PC-3 (cell line): Measurements from ENCODE around the gene HOXD11. TPM values are rescaled to one million over a fixed set of nuclear protein-coding genes. Genes with fewer than 3 reads are reported as not detected.

Experiments used
- ATAC-seq: fragments of 200-7000 bp; cut with Tn5 transposase; 2 replicates; pipeline ENCODE4 v1.9.1; 2020; ENCODE audit warnings: mild to moderate bottlenecking, moderate library complexity
- BruUV-seq: library from RNA; stranded (reverse); fragments of 400-500 nt; replicated peaks from 2 replicates; lab custom pipeline; 2021; lab: Mats Ljungman, UMichigan
- CTCF ChIA-PET: fragments of 300-600 bp; sonication (Branson Sonifier 250); formaldehyde crosslinking; loops from one replicate; lab custom pipeline; 2022; ENCODE audit warnings: antibody characterized with exemption; lab: Charles Lee
- POLR2A ChIA-PET: fragments of 300-600 bp; sonication (Branson Sonifier 250); formaldehyde crosslinking; loops from one replicate; lab custom pipeline; 2022; ENCODE audit warnings: antibody characterized with exemption; ENCODE audit not compliant: unreplicated experiment; lab: Charles Lee
- DNase-seq: peaks from one replicate; pipeline ENCODE4 v3.0.0-alpha.2; 2015
- H2AFZ ChIP-seq: fragments of 300-600 bp; sonication (generic); 2 replicates; pipeline ENCODE4 v1.6.0; 2016; ENCODE audit warnings: antibody characterized with exemption, low read length
- H3F3A ChIP-seq: fragments of 300-600 bp; sonication (generic); one replicate; pipeline ENCODE4 v1.6.0; 2017; ENCODE audit warnings: antibody characterized with exemption, low read length, control low read depth, mild to moderate bottlenecking; ENCODE audit not compliant: unreplicated experiment
- H3K27ac ChIP-seq: fragments of 300-600 bp; sonication (generic); 2 replicates; pipeline ENCODE4 v1.5.1; 2016; ENCODE audit warnings: mild to moderate bottlenecking, low read length
- H3K27me3 ChIP-seq: fragments of 300-600 bp; sonication (generic); 2 replicates; pipeline ENCODE4 v1.6.1; 2016; ENCODE audit warnings: low read length, mixed read lengths
- H3K36me3 ChIP-seq: fragments of 300-600 bp; sonication (generic); 2 replicates; pipeline ENCODE4 v1.6.1; 2016; ENCODE audit warnings: low read depth, mixed run types, low read length, mixed read lengths
- H3K4me1 ChIP-seq: fragments of 300-600 bp; sonication (generic); 2 replicates; pipeline ENCODE4 v1.5.1; 2016; ENCODE audit warnings: low read length; ENCODE audit not compliant: insufficient read depth
- H3K4me2 ChIP-seq: fragments of 300-600 bp; sonication (generic); 2 replicates; pipeline ENCODE4 v1.6.0; 2016; ENCODE audit warnings: low read length
- H3K4me3 ChIP-seq: fragments of 300-600 bp; sonication (generic); 2 replicates; pipeline ENCODE4 v1.5.1; 2016; ENCODE audit warnings: mild to moderate bottlenecking, low read length, mixed read lengths
- H3K79me2 ChIP-seq: fragments of 300-600 bp; sonication (generic); 2 replicates; pipeline ENCODE4 v1.6.1; 2017; ENCODE audit warnings: low read length, mixed read lengths
- H3K9ac ChIP-seq: fragments of 300-600 bp; sonication (generic); 2 replicates; pipeline ENCODE4 v1.6.0; 2016; ENCODE audit warnings: mild to moderate bottlenecking, low read length
- H3K9me2 ChIP-seq: fragments of 300-600 bp; sonication (generic); replicated peaks from 2 replicates; pipeline ENCODE4 v1.6.1; 2016; ENCODE audit warnings: mixed run types, low read length, mixed read lengths
- H3K9me3 ChIP-seq: fragments of 300-600 bp; sonication (generic); 2 replicates; pipeline ENCODE4 v1.6.1; 2016; ENCODE audit warnings: low read length, mixed read lengths
- H4K20me1 ChIP-seq: fragments of 300-600 bp; sonication (generic); 2 replicates; pipeline ENCODE4 v1.6.1; 2016; ENCODE audit warnings: low read length, mixed read lengths
- CTCF ChIP-seq: fragments of 300-600 bp; sonication (generic); conservative IDR thresholded peaks from 2 replicates; pipeline ENCODE4 v1.5.1; 2017; ENCODE audit warnings: antibody characterized with exemption, low read depth, mild to moderate bottlenecking, low read length
- EZH2 ChIP-seq: fragments of 300-600 bp; sonication (generic); IDR thresholded peaks from one replicate; pipeline ENCODE4 v1.6.1; 2017; ENCODE audit warnings: antibody characterized with exemption, mild to moderate bottlenecking, low read length; ENCODE audit not compliant: unreplicated experiment
- EZH2phosphoT487 ChIP-seq: fragments of 300-600 bp; sonication (generic); IDR thresholded peaks from 2 replicates; pipeline ENCODE4 v1.6.1; 2018; ENCODE audit warnings: mild to moderate bottlenecking, antibody characterized with exemption, low read length, borderline replicate concordance
- intact Hi-C: fragments of 100-400 bp; cut with micrococcal nuclease; formaldehyde crosslinking; loops from 2 replicates; pipeline ENCODE4 v1.9.0; 2023
- total RNA-seq: library from RNA; depleted of rRNA; stranded (reverse); fragments of >200 nt; gene quantifications from 2 replicates; pipeline ENCODE4 v1.2.3, GENCODE V29; 2014

Gene HOXD11
- total RNA-seq, 1 experiment from 2014 or later, result not detected

GRCh38 chr2:176111846-176112374 is 4.8 kb downstream of the HOXD11 start:
- H3K9me2 ChIP-seq, result no peaks in the 10 kb centered on the region
- CTCF ChIA-PET, result interaction anchor here (1.0 kb wide), 1 partner anchor 422 kb away, joined by 10 read pairs; no protein-coding TSS in a partner anchor
- H3K27ac ChIP-seq, result no peak overlapping the region
- peaks cover 3% of the 10 kb centered on the region; the same call in 1 of the 2 replicates for H3K4me1 ChIP-seq
- peaks cover 30% of the 10 kb centered on the region for H3K27me3 ChIP-seq
- no peak overlapping the region for H2AFZ ChIP-seq
- H3K4me3 ChIP-seq, result no peak overlapping the region
- H3K79me2 ChIP-seq, result no peaks in the 10 kb centered on the region
- TF ChIP-seq CTCF, result no peak
- TF ChIP-seq EZH2, result no peak
- no peak for TF ChIP-seq EZH2phosphoT487
- DNase-seq (no peak), ATAC-seq (no peak)
- no peaks in the 10 kb centered on the region for H3K9me3 ChIP-seq
- no peaks in the 10 kb centered on the region for H3F3A ChIP-seq
- H3K4me2 ChIP-seq, result no peak overlapping the region; the same call in 1 of the 2 replicates
- no peaks in the 10 kb centered on the region for H4K20me1 ChIP-seq
- no TSS peak for BruUV-seq
- intact Hi-C loops, result loop anchor here (5.0 kb wide), 2 partner anchors 700 to 1035 kb away; no protein-coding TSS in a partner anchor
- POLR2A ChIA-PET, result no interaction called here
- H3K9ac ChIP-seq, result no peak overlapping the region
- no peaks in the 10 kb centered on the region for H3K36me3 ChIP-seq

GRCh38 chr2:176112375-176113302 is 5.6 kb downstream of the HOXD11 start:
- no TSS peak for BruUV-seq
- H4K20me1 ChIP-seq, result no peaks in the 10 kb centered on the region
- H3K4me3 ChIP-seq, result no peak overlapping the region
- no peak overlapping the region for H2AFZ ChIP-seq
- no peaks in the 10 kb centered on the region for H3K36me3 ChIP-seq
- no peak overlapping the region for H3K4me2 ChIP-seq
- intact Hi-C loops, result loop anchor here (5.0 kb wide), 2 partner anchors 700 to 1035 kb away; no protein-coding TSS in a partner anchor
- DNase-seq, result no peak
- POLR2A ChIA-PET, result no interaction called here
- H3K27me3 ChIP-seq, result peaks cover 26% of the 10 kb centered on the region; the same call in 1 of the 2 replicates
- H3K9ac ChIP-seq, result no peak overlapping the region
- H3K4me1 ChIP-seq, result no peaks in the 10 kb centered on the region
- H3K9me2 ChIP-seq, result no peaks in the 10 kb centered on the region
- TF ChIP-seq CTCF (no peak), EZH2 (no peak)
- no peaks in the 10 kb centered on the region for H3F3A ChIP-seq
- H3K27ac ChIP-seq, result no peak overlapping the region
- CTCF ChIA-PET, result no interaction called here
- no peaks in the 10 kb centered on the region for H3K79me2 ChIP-seq
- no peaks in the 10 kb centered on the region for H3K9me3 ChIP-seq
- ATAC-seq, result no peak
